Measurements from ENCODE around the gene ZNRF1.

GRCh38 chr16:75080205-75081029 is 81.6 kb downstream of the ZNRF1 start:
- TF ChIP-seq EP300 (IDR thresholded peaks at IDR 0.05; ENCODE audit: low read depth) (no peak), CTCF (IDR thresholded peaks at IDR 0.05) (no peak)
